ENCODE results near the gene ZNF468.
"Not testable (repeated sequence)": the region's sequence is repeated elsewhere in the genome, so short reads cannot be mapped to it uniquely, and the experiment has no call there.

ZNF468 gene

DNA sequence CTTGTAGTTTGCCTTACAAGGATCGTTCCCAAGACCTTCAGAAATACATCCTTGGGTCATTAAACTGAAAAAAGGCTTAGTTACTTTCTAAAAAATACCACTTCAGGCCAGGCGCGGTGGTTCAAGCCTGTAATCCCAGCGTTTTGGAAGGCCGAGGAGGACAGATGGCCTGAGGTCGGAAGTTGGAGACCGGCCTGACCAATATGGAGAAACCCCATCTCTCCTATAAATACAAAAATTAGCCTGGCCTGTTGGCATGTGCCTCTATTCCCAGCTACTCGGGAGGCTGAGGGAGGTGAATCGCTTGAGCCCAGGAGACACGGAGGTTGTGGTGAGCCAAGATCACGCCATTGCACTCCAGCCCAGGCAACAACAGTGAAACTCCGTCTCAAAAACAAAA is 33.7 kb downstream of the ZNF468 start:
- no peak for DNase-seq

DNA sequence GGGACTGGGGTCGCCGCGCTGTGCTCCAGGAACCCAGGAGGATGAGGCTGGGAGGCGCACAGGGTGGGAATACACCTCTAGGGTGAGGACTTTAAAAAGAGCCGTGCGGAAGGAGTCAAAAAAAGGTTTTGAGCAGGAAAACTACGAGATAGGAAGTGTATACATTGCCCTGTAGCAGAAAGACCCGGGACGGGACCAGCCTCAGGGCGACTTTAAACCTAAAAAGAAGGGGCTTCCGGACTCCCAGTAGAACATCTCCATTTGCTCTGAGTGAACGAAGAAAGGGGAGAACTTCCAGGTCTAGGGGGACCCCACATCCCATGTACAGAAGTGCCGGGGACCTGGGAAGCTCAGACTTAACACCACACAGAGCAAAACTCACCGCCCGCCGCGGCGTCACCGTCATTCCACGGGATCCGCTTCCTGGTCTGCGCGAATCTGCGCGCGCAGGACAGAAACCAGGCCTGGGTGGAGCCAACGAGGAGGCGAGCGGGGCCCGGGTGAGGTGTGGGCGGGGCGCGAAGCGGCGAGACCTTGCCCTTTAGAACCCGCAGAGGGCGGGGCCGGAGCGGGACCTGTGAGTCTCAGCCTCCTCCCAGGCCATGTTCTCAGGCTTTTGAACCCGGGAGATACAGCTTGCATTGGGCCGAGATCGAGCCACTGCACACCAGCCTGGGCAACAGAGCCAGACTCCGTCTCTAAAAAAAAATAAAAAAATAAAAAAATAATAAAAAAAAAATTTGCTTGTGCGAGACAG is 36.0 kb downstream of the ZNF468 start, which contains the start of gene ZNF28:
Gene ZNF28 (minus strand): TSS at position 430 of the 757 bp plus-strand sequence. CDS start 3,675 bp downstream, outside the sequence.
- DNase-seq: not testable (repeated sequence)

DNA sequence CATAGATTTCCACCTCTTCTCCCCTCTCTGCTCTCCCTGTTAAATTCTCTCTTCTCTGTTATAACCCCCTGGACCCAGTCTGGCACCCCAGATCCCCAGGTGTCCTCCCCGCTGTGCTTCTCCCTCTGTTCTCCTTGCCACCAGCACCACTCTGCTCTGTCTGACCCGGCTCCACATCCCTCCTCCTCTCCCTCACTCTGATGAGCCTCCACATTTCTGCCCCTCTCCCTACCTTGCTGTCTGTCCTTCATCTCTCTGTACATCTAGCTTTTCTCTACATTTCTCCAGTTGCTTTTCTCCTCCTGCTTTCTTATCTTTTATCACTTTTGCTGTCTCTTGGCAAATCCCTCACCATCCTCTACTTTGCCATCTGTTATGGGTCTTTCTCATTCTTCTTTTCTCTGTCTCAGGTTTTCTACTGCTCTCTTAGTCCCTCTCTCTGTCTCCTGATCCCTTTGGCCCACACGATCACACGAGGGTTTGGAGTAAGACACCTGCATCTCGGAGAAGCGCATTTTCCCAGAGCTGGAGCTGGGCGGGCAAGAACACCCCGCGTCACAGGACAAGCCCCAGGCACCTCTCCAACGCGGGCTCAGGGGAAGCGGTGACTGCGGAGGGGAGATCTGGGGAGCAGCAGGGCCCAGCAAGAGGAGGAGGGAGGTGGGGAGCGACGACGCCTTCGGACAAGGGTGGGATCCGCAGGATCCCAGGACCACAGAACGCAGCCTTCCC is 36.8 kb downstream of the ZNF468 start:
- DNase-seq: not testable (repeated sequence)

DNA sequence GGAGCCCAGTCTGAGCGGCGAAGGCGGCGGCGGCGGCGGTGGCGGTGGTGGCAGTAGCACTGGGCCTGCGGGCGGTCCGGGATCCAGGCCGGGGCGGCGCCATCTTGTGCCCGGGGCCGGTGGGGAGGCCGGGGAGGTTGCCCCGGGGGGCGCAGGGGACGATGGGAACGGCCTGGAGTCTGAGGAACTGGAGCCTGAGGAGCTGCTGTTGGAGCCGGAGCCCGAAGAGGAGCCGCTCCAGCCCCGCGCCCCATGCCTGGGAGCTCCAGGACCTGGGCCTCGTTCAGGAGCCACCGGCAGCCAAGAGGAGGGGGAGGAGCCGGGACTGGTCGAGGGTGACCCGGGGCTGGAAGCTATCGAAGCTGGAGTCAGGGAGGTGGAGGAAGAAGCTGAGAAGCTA is 47.6 kb downstream of the ZNF468 start:
- no peak for DNase-seq

DNA sequence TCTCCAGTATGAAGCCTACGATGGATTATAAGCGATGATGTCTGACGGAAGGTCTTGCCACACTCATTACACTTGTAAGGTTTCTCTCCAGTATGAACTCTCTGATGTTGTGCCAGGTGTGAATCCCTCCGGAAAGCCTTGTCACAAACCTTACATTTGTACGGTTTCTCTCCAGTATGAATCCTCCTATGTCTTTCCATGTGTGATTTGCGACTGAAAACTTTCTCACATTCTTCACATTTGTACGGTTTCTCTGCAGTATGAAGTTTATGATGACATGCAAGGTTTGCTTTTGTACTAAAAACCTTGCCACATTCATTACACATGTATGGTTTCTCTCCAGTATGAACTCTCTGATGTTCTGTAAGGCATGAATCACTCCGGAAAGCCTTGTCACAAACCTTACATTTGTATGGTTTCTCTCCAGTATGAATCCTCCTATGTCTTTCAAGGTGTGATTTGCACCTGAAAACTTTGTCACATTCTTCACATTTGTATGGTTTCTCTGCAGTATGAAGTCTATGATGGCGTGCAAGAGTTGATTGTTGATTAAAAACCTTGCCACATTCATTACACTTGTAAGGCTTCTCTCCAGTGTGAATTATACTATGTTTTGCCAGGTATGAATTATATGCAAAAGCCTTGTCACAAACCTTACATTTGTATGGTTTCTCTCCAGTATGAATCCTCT is 57.3 kb downstream of the ZNF468 start:
- not testable (repeated sequence) for DNase-seq

DNA sequence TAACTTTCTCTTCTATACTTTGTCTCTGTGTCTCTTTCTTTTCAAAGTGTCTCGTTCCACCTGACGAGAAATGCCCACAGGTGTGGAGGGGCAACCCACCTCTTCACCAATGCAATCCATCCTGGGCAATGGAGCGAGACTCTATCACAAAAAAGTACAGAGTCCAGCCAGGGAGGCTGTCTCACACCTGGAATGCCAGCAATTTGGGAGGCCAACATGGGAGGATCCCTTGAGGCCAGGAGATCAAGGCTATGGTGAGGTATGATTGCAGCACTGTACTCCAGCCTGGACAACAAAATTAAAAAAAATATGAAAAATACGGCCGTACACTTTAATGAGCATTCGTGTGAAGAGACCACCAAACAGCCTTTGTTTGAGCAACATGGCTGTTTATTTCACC is 68.0 kb downstream of the ZNF468 start:
- DNase-seq: no peak

All from NCI-H748 treated with DMSO at 0.1 percent for 48 hours (cell line).